ENCODE data around the gene SYCN. TPM values are rescaled to one million over a fixed set of nuclear protein-coding genes. Genes with fewer than 3 reads are reported as not detected.
"Not testable (repeated sequence)": the region's sequence is repeated elsewhere in the genome, so short reads cannot be mapped to it uniquely, and the experiment has no call there.

Gene SYCN
- total RNA-seq, 1 experiment from 2014 or later = not detected

- CTCF ChIA-PET; H3K4me3 ChIP-seq (ENCODE audit: low read depth, low read length); H3K27me3 ChIP-seq (replicated peaks; ENCODE audit: control insufficient read depth, insufficient read depth, low read length); H3K36me3 ChIP-seq (ENCODE audit: control insufficient read depth, insufficient read depth, low read length); H3K4me1 Mint-ChIP-seq (ENCODE audit: low read depth, unreplicated experiment); POLR2A ChIA-PET; H3K9me3 Mint-ChIP-seq (ENCODE audit: unreplicated experiment); BruUV-seq (replicated peaks); H3K27me3 Mint-ChIP-seq (ENCODE audit: insufficient read depth, unreplicated experiment); H3K4me1 ChIP-seq; H3K36me3 Mint-ChIP-seq (ENCODE audit: insufficient read depth, unreplicated experiment); intact Hi-C loops (cut with micrococcal nuclease; ENCODE audit: unreplicated experiment); DNase-seq; H3K9me3 ChIP-seq; H3K27ac Mint-ChIP-seq (ENCODE audit: unreplicated experiment); H3K4me3 Mint-ChIP-seq (ENCODE audit: unreplicated experiment): not testable (repeated sequence)
Measured at GRCh38 chr19:39243741-39244140, 39.7 kb upstream of the SYCN start.

DNA sequence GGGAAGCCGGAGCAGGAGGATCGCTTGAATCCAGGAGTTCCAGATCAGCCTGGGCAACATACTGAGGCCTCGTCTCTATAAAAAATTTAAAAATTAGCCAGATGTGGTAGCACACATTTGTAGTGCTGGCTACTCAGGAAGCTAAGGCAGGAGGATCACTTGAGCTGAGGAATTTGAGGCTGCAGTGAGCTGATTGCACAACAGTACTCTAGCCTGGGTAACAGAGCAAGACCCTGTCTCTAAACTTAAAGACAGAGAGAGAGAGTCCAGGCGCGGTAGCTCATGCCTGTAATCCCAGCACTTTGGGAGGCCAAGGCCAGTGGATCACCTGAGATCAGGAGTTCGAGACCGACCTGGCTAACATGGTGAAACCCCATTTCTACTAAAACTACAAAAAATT lies 36.4 kb upstream of the SYCN start:
- DNase-seq = no peak
- CTCF ChIA-PET = no interaction called here
- POLR2A ChIA-PET = no interaction called here
- Mint-ChIP-seq H3K27me3 (ENCODE audit: insufficient read depth, unreplicated experiment) (no peaks in the 10 kb centered on the region), H3K27ac (ENCODE audit: unreplicated experiment) (no peak overlapping the region), H3K9me3 (ENCODE audit: unreplicated experiment) (no peaks in the 10 kb centered on the region), H3K4me1 (ENCODE audit: low read depth, unreplicated experiment) (peaks cover 20% of the 10 kb centered on the region), H3K36me3 (ENCODE audit: insufficient read depth, unreplicated experiment) (no peaks in the 10 kb centered on the region), H3K4me3 (ENCODE audit: unreplicated experiment) (no peak overlapping the region)
- H3K4me1 ChIP-seq = peaks cover 16% of the 10 kb centered on the region
- TF ChIP-seq, protein P1, sequence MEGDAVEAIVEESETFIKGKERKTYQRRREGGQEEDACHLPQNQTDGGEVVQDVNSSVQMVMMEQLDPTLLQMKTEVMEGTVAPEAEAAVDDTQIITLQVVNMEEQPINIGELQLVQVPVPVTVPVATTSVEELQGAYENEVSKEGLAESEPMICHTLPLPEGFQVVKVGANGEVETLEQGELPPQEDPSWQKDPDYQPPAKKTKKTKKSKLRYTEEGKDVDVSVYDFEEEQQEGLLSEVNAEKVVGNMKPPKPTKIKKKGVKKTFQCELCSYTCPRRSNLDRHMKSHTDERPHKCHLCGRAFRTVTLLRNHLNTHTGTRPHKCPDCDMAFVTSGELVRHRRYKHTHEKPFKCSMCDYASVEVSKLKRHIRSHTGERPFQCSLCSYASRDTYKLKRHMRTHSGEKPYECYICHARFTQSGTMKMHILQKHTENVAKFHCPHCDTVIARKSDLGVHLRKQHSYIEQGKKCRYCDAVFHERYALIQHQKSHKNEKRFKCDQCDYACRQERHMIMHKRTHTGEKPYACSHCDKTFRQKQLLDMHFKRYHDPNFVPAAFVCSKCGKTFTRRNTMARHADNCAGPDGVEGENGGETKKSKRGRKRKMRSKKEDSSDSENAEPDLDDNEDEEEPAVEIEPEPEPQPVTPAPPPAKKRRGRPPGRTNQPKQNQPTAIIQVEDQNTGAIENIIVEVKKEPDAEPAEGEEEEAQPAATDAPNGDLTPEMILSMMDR (IDR thresholded peaks at IDR 0.05; ENCODE audit: insufficient read depth in 1 of 2, low read depth in 1 of 2, low read length in 1 of 2, severe bottlenecking in 1 of 2, unreplicated experiment in 1 of 2) = no peak
- BruUV-seq (replicated peaks) = no TSS peak
- intact Hi-C loops (cut with micrococcal nuclease; ENCODE audit: unreplicated experiment) = no loop called here
- H3K4me3 ChIP-seq (ENCODE audit: low read depth, low read length) = no peak overlapping the region
- H3K9me3 ChIP-seq = no peaks in the 10 kb centered on the region
- H3K36me3 ChIP-seq (ENCODE audit: control insufficient read depth, insufficient read depth, low read length) = no peaks in the 10 kb centered on the region
- H3K27me3 ChIP-seq (replicated peaks; ENCODE audit: control insufficient read depth, insufficient read depth, low read length) = no peaks in the 10 kb centered on the region

DNA sequence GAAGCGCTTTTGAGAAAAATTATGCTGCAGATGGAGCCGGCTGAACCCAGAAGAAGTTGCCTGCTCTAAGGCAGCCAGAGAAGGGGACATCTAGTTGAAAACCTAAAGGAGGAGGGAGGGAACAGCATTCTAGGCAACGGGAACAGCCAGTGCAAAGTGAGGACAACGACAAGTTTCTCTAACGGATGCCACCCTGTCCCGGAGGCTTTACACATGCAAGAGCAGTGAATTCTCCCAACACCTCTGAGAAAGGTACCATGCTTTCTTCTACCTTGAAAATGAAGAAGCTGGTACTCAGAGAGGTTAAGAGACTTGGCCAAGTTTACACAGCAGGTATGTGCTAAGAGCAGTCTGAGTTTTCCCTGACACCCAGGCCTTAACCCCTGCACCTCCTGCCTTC lies 34.9 kb upstream of the SYCN start:
- Histone ChIP-seq H3K36me3 (ENCODE audit: control insufficient read depth, insufficient read depth, low read length) (no peaks in the 10 kb centered on the region), H3K9me3 (no peaks in the 10 kb centered on the region), H3K4me1 (peaks cover 16% of the 10 kb centered on the region), H3K4me3 (ENCODE audit: low read depth, low read length) (no peak overlapping the region), H3K27me3 (replicated peaks; ENCODE audit: control insufficient read depth, insufficient read depth, low read length) (no peaks in the 10 kb centered on the region)
- no peaks in the 10 kb centered on the region for H3K36me3 Mint-ChIP-seq (ENCODE audit: insufficient read depth, unreplicated experiment)
- ChIA-PET POLR2A (no interaction called here), CTCF (no interaction called here)
- no peak overlapping the region for H3K27ac Mint-ChIP-seq (ENCODE audit: unreplicated experiment)
- H3K4me1 Mint-ChIP-seq (ENCODE audit: low read depth, unreplicated experiment) = peaks cover 20% of the 10 kb centered on the region
- no peaks in the 10 kb centered on the region for H3K27me3 Mint-ChIP-seq (ENCODE audit: insufficient read depth, unreplicated experiment)
- intact Hi-C loops (cut with micrococcal nuclease; ENCODE audit: unreplicated experiment) = no loop called here
- H3K4me3 Mint-ChIP-seq (ENCODE audit: unreplicated experiment) = no peak overlapping the region
- no peaks in the 10 kb centered on the region for H3K9me3 Mint-ChIP-seq (ENCODE audit: unreplicated experiment)
- TF ChIP-seq, protein P1 (IDR thresholded peaks at IDR 0.05; ENCODE audit: insufficient read depth in 1 of 2, low read depth in 1 of 2, low read length in 1 of 2, severe bottlenecking in 1 of 2, unreplicated experiment in 1 of 2) = no peak
- no peak for DNase-seq
- BruUV-seq (replicated peaks) = no TSS peak

GRCh38 chr19:39238209-39238608 lies 34.1 kb upstream of the SYCN start:
- no peaks in the 10 kb centered on the region for H3K27me3 ChIP-seq (replicated peaks; ENCODE audit: control insufficient read depth, insufficient read depth, low read length)
- H3K27ac Mint-ChIP-seq (ENCODE audit: unreplicated experiment) = peak overlapping the region; percentile 92
- intact Hi-C loops (cut with micrococcal nuclease; ENCODE audit: unreplicated experiment) = no loop called here

More at GRCh38 chr19:39238209-39238608, 34.1 kb upstream of the SYCN start:
- Histone ChIP-seq H3K4me3 (ENCODE audit: low read depth, low read length) (no peak overlapping the region), H3K9me3 (no peaks in the 10 kb centered on the region), H3K4me1 (peaks cover 16% of the 10 kb centered on the region), H3K36me3 (ENCODE audit: control insufficient read depth, insufficient read depth, low read length) (no peaks in the 10 kb centered on the region)
- Mint-ChIP-seq H3K36me3 (ENCODE audit: insufficient read depth, unreplicated experiment) (no peaks in the 10 kb centered on the region), H3K9me3 (ENCODE audit: unreplicated experiment) (no peaks in the 10 kb centered on the region), H3K27me3 (ENCODE audit: insufficient read depth, unreplicated experiment) (no peaks in the 10 kb centered on the region), H3K4me3 (ENCODE audit: unreplicated experiment) (peak overlapping the region; percentile 61), H3K4me1 (ENCODE audit: low read depth, unreplicated experiment) (peaks cover 20% of the 10 kb centered on the region)
- no peak for DNase-seq
- ChIA-PET CTCF (interaction anchor here (0.7 to 1.2 kb wide), 4 partner anchors 9 to 90 kb away, joined by 3 to 8 read pairs (median 4); no protein-coding TSS in a partner anchor), POLR2A (no interaction called here)
- TF ChIP-seq, protein P1 (IDR thresholded peaks at IDR 0.05; ENCODE audit: insufficient read depth in 1 of 2, low read depth in 1 of 2, low read length in 1 of 2, severe bottlenecking in 1 of 2, unreplicated experiment in 1 of 2) = no peak
- no TSS peak for BruUV-seq (replicated peaks)

Measured in Caco-2 (cell line).